ENCODE data around the gene ACVR1B. TPM values are rescaled to one million over a fixed set of nuclear protein-coding genes. Genes with fewer than 3 reads are reported as not detected.

ACVR1B gene
- total RNA-seq, 1 experiment from 2014 or later: 13.4 TPM

DNA sequence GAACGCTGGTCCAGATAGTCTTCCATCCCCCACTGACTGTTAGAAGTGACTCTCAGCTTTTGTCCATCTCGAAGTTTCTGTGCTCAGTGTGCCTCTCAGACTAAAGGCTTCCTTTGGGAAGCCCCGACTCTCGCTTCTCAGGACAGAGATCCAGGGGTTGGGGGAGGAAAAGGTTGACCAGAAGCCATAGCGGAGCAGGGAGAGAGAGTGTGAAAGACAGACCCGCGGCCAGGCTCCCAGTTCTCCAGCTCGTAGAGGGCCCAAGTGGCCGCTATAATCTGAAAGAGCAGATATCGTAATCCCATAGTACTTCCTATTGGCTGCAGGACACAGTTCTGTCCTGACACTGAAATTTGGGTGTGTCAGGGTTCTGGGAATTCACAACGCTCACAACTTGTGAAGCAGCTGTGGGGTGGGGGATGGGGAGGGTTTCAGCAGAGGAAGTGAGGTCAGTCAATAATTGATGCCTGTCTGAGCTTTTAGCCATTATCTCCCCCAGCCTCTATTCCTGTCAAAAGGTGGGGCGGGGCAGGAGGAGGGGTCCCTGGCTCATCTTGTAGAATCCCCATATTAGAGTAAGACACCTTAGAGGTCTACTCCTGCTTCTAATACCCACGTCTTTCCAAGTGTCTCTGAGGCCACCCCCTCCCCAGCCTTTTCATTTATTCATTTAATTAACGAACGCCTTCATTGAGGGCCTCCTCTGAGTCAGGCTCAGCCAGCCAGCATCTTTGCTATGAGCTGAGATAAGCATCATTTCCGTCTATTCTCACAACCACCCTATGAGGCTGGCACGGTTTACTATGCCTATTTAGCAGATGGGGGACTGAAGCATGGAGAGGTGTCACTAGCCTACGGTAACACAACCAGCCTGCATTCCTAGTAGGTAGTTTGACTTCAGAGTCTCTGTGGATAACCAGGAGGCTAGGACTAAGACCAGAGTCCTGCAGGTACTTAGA lies 45.7 kb upstream of the ACVR1B start:
- CTCF ChIA-PET: no interaction called here

DNA sequence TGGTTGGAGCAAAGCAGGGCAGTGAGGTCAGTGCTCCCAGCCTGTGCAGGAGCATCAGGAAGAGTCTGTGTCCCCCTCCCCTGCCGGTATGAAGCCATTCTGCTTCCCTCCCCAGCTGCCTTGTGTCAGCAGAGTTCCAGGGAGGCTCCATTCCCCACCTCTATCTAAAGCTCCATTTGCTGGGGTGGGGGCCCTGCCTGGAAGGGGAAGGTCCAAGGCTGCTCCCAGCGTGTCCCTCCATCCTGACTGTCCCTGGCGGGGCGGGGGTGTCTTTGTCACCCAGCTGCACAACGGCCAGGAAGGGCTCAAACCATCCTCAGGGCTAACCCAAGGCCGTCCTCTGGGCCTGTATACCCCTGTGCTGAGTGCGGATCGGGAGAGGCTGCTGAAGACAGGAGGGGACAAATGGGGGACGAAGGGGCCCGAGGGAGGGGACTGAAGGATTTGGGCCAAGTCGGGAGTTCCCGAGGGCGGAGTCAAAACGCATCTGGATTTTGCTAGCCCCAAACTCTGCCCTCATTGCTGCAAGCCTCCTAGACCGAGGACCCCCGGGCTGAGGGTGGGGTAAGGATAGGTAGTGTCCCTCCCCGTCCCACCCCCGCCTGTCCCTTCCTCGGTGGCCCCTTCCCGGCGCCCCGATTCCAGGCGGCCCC lies 44.9 kb upstream of the ACVR1B start:
- ChIA-PET POLR2A (ENCODE audit: unreplicated experiment) (no interaction called here), CTCF (no interaction called here)
- no peaks in the 10 kb centered on the region for H3K9me3 ChIP-seq (ENCODE audit: insufficient read depth, low read depth)
- H3K4me2 ChIP-seq: no peak overlapping the region
- H4K20me1 ChIP-seq (ENCODE audit: insufficient read depth): no peaks in the 10 kb centered on the region
- no peaks in the 10 kb centered on the region for H3F3A ChIP-seq (ENCODE audit: insufficient read depth, low read depth)
- H3K79me2 ChIP-seq (ENCODE audit: low read depth): no peaks in the 10 kb centered on the region
- peaks cover 76% of the 10 kb centered on the region for H3K27me3 ChIP-seq (ENCODE audit: insufficient read depth, low read depth)
- no peak overlapping the region for H3K27ac ChIP-seq
- no peak for TF ChIP-seq EZH2 (IDR thresholded peaks at IDR 0.05; ENCODE audit: low read depth)
- TF ChIP-seq, protein P1, sequence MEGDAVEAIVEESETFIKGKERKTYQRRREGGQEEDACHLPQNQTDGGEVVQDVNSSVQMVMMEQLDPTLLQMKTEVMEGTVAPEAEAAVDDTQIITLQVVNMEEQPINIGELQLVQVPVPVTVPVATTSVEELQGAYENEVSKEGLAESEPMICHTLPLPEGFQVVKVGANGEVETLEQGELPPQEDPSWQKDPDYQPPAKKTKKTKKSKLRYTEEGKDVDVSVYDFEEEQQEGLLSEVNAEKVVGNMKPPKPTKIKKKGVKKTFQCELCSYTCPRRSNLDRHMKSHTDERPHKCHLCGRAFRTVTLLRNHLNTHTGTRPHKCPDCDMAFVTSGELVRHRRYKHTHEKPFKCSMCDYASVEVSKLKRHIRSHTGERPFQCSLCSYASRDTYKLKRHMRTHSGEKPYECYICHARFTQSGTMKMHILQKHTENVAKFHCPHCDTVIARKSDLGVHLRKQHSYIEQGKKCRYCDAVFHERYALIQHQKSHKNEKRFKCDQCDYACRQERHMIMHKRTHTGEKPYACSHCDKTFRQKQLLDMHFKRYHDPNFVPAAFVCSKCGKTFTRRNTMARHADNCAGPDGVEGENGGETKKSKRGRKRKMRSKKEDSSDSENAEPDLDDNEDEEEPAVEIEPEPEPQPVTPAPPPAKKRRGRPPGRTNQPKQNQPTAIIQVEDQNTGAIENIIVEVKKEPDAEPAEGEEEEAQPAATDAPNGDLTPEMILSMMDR (conservative IDR thresholded peaks at IDR 0.05): no peak
- no peaks in the 10 kb centered on the region for H3K36me3 ChIP-seq (ENCODE audit: low read depth)
- DNase-seq: no peak
- no TSS peak for BruUV-seq (replicated peaks)
- intact Hi-C loops (cut with micrococcal nuclease; ENCODE audit: unreplicated experiment): no loop called here
- H3K9me2 ChIP-seq (ENCODE audit: insufficient read depth): no peaks in the 10 kb centered on the region
- H2AFZ ChIP-seq: no peak overlapping the region
- H3K4me3 ChIP-seq: no peak overlapping the region
- H3K4me1 ChIP-seq (replicated peaks; ENCODE audit: insufficient read depth): no peaks in the 10 kb centered on the region

More for the DNA sequence above, 45.7 kb upstream of the ACVR1B start:
- Histone ChIP-seq H3K79me2 (ENCODE audit: low read depth) (no peaks in the 10 kb centered on the region), H4K20me1 (ENCODE audit: insufficient read depth) (no peaks in the 10 kb centered on the region), H3K27me3 (ENCODE audit: insufficient read depth, low read depth) (peaks cover 70% of the 10 kb centered on the region), H2AFZ (no peak overlapping the region), H3F3A (ENCODE audit: insufficient read depth, low read depth) (no peaks in the 10 kb centered on the region), H3K36me3 (ENCODE audit: low read depth) (no peaks in the 10 kb centered on the region), H3K9me2 (ENCODE audit: insufficient read depth) (no peaks in the 10 kb centered on the region), H3K9me3 (ENCODE audit: insufficient read depth, low read depth) (no peaks in the 10 kb centered on the region), H3K27ac (no peak overlapping the region), H3K4me3 (no peak overlapping the region), H3K4me1 (replicated peaks; ENCODE audit: insufficient read depth) (no peaks in the 10 kb centered on the region), H3K4me2 (no peak overlapping the region)
- DNase-seq: no peak
- TF ChIP-seq EZH2 (IDR thresholded peaks at IDR 0.05; ENCODE audit: low read depth): no peak
- TF ChIP-seq, protein P1 (conservative IDR thresholded peaks at IDR 0.05): no peak
- intact Hi-C loops (cut with micrococcal nuclease; ENCODE audit: unreplicated experiment): no loop called here
- no TSS peak for BruUV-seq (replicated peaks)
- POLR2A ChIA-PET (ENCODE audit: unreplicated experiment): no interaction called here

- H3F3A ChIP-seq (ENCODE audit: insufficient read depth, low read depth): no peaks in the 10 kb centered on the region
- no peak within 1 kb of the TSS for H3K27ac ChIP-seq
- TF ChIP-seq, protein P1 (conservative IDR thresholded peaks at IDR 0.05): no peak
- no peak for TF ChIP-seq EZH2 (IDR thresholded peaks at IDR 0.05; ENCODE audit: low read depth)
- no peaks in the 10 kb centered on the region for H3K9me2 ChIP-seq (ENCODE audit: insufficient read depth)
- H3K9me3 ChIP-seq (ENCODE audit: insufficient read depth, low read depth): no peaks in the 10 kb centered on the region
- H3K79me2 ChIP-seq (ENCODE audit: low read depth): no peaks in the 10 kb centered on the region
- ChIA-PET POLR2A (ENCODE audit: unreplicated experiment) (no interaction called here), CTCF (no interaction called here)
- peaks cover 78% of the 10 kb centered on the region for H3K27me3 ChIP-seq (ENCODE audit: insufficient read depth, low read depth)
- H3K36me3 ChIP-seq (ENCODE audit: low read depth): no peaks in the 10 kb centered on the region
- H2AFZ ChIP-seq: no peak within 1 kb of the TSS
- H4K20me1 ChIP-seq (ENCODE audit: insufficient read depth): no peaks in the 10 kb centered on the region
- H3K4me1 ChIP-seq (replicated peaks; ENCODE audit: insufficient read depth): no peaks in the 10 kb centered on the region
- H3K4me3 ChIP-seq: no peak within 1 kb of the TSS
- no peak for DNase-seq
- H3K4me2 ChIP-seq: no peak within 1 kb of the TSS
- intact Hi-C loops (cut with micrococcal nuclease; ENCODE audit: unreplicated experiment): no loop called here
- no TSS peak for BruUV-seq (replicated peaks)
These were observed 44.2 kb upstream of the ACVR1B start, which contains the start of gene ACVRL1 for GRCh38 chr12:51907083-51907855. Gene ACVRL1, plus strand, starts transcription at chr12:51907504. Its CDS starts 4,971 bp downstream, at chr12:51912475.

Measured in PC-9 (cell line).